Measurements from ENCODE around the gene FRMD6.

FRMD6 gene

GRCh38 chr14:51653775-51654532, 2.2 kb downstream of the FRMD6 start:
- Histone ChIP-seq H3K27me3 (ENCODE audit: insufficient read depth, poor library complexity, severe bottlenecking) (peaks cover 39% of the 10 kb centered on the region), H3K4me3 (replicated peaks; ENCODE audit: insufficient read depth, low read length) (no peak overlapping the region), H3K27ac (replicated peaks) (no peak overlapping the region)
- TF ChIP-seq GABPA (IDR thresholded peaks at IDR 0.05; ENCODE audit: low read depth) = no peak
- DNase-seq (ENCODE audit: low read depth in 1 of 2, low spot score in 1 of 2) = no peak

- no peak overlapping the region for H3K27ac ChIP-seq (replicated peaks)
- no peak overlapping the region for H3K4me3 ChIP-seq (replicated peaks; ENCODE audit: insufficient read depth, low read length)
- DNase-seq (ENCODE audit: low read depth in 1 of 2, low spot score in 1 of 2) = no peak
- TF ChIP-seq GABPA (IDR thresholded peaks at IDR 0.05; ENCODE audit: low read depth) = no peak
- TF ChIP-seq REST (IDR thresholded peaks at IDR 0.05; ENCODE audit: insufficient replicate concordance, low read depth) = no peak
- no peak for TF ChIP-seq POLR2AphosphoS5 (IDR thresholded peaks at IDR 0.05; ENCODE audit: low read depth)
- TF ChIP-seq SPI1 (IDR thresholded peaks at IDR 0.05; ENCODE audit: borderline replicate concordance, low read depth) = no peak
- no peak for TF ChIP-seq CTCF (IDR thresholded peaks at IDR 0.05; ENCODE audit: insufficient read depth, low read length)
- H3K27me3 ChIP-seq (ENCODE audit: insufficient read depth, poor library complexity, severe bottlenecking) = peaks cover 36% of the 10 kb centered on the region
Measured at GRCh38 chr14:51654533-51654845, 2.8 kb downstream of the FRMD6 start.

DNA sequence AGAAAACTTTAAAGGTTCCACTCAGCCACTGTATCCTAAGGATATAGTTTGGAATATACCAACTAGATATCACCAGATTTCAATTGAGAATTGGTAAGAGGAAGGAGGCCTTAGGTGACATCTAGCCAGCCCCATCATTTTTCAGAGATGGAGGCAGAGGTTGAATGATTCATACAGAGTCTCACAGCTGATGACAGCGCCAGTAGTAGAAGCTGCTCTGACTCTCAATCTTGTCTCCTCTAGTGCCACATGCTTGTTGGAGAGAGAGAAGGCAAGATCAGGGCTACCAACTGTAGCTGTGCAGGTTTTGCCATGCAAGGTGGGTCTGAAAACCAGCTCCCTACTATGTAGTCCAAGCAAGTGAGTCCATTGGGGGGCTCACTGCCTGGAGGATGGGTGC, 6.1 kb downstream of the FRMD6 start:
- TF ChIP-seq REST (IDR thresholded peaks at IDR 0.05; ENCODE audit: insufficient replicate concordance, low read depth) = no peak
- no peak for TF ChIP-seq POLR2AphosphoS5 (IDR thresholded peaks at IDR 0.05; ENCODE audit: low read depth)
- no peak for TF ChIP-seq CTCF (IDR thresholded peaks at IDR 0.05; ENCODE audit: insufficient read depth, low read length)
- no peak for TF ChIP-seq GABPA (IDR thresholded peaks at IDR 0.05; ENCODE audit: low read depth)
- no peak for TF ChIP-seq SPI1 (IDR thresholded peaks at IDR 0.05; ENCODE audit: borderline replicate concordance, low read depth)
- no peak overlapping the region for H3K4me3 ChIP-seq (replicated peaks; ENCODE audit: insufficient read depth, low read length)
- no peak overlapping the region for H3K27ac ChIP-seq (replicated peaks)
- H3K27me3 ChIP-seq (ENCODE audit: insufficient read depth, poor library complexity, severe bottlenecking) = peaks cover 24% of the 10 kb centered on the region
- no peak for DNase-seq (ENCODE audit: low read depth in 1 of 2, low spot score in 1 of 2)

DNA sequence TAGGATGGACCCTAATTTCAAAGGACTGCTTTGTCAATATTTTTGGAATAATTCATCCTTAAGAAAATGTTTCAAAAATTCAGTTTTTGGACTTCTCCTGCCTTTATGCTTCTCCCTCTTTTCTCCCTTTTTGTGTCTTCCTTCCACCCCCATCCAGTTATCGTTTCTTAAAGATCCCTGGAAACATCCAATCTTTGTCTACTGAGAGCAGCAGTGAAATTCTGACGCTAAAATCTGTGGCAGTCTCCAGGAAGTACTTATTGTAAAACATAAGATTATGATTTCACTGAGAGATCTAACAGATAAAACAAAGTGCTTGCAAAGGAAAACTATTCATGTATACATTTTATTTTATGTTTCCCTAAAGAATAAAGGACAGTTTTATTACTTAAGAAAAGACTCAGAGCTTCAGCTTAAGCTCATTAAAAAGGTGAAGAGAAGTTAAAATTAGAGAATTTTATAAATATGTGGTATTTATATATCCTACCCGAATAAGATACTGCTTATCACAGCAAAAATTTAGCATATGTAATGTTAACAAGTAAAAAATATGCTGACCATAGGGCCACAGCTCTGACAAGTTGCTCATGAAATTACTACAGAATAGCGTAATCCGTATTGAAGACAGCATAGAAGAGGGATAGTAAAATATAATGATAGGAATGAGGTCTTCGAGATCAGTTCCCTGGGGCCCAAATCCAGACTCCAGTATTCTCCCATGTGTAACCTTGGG, 6.9 kb downstream of the FRMD6 start:
- Histone ChIP-seq H3K27me3 (ENCODE audit: insufficient read depth, poor library complexity, severe bottlenecking) (peaks cover 15% of the 10 kb centered on the region), H3K27ac (replicated peaks) (no peak overlapping the region), H3K4me3 (replicated peaks; ENCODE audit: insufficient read depth, low read length) (no peak overlapping the region)
- TF ChIP-seq SPI1 (IDR thresholded peaks at IDR 0.05; ENCODE audit: borderline replicate concordance, low read depth) (no peak), GABPA (IDR thresholded peaks at IDR 0.05; ENCODE audit: low read depth) (no peak), CTCF (IDR thresholded peaks at IDR 0.05; ENCODE audit: insufficient read depth, low read length) (no peak), POLR2AphosphoS5 (IDR thresholded peaks at IDR 0.05; ENCODE audit: low read depth) (no peak), REST (IDR thresholded peaks at IDR 0.05; ENCODE audit: insufficient replicate concordance, low read depth) (no peak)
- DNase-seq (ENCODE audit: low read depth in 1 of 2, low spot score in 1 of 2) = no peak
